Stimulated activated CD4-positive, alpha-beta T cell treated with anti-CD3 and anti-CD28 coated beads, TNF-alpha, amount 100 ng/mL, for 4 hours (primary cell): ENCODE data around the gene SLC22A13.
"Not testable (repeated sequence)": the region's sequence is repeated elsewhere in the genome, so short reads cannot be mapped to it uniquely, and the experiment has no call there.

Experiments
- DNase-seq, 3 experiments: peaks; one replicate each; pipeline ENCODE4 v3.0.0-alpha.2; 2020; ENCODE audit warnings: low read depth in 3 of 3

Gene SLC22A13, protein sequence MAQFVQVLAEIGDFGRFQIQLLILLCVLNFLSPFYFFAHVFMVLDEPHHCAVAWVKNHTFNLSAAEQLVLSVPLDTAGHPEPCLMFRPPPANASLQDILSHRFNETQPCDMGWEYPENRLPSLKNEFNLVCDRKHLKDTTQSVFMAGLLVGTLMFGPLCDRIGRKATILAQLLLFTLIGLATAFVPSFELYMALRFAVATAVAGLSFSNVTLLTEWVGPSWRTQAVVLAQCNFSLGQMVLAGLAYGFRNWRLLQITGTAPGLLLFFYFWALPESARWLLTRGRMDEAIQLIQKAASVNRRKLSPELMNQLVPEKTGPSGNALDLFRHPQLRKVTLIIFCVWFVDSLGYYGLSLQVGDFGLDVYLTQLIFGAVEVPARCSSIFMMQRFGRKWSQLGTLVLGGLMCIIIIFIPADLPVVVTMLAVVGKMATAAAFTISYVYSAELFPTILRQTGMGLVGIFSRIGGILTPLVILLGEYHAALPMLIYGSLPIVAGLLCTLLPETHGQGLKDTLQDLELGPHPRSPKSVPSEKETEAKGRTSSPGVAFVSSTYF

GRCh38 chr3:38265604-38266307 is at the start of gene SLC22A13:
TSS of gene SLC22A13 (plus strand) at chr3:38265812. CDS start at chr3:38265861, 49 bp downstream.
- no peak for DNase-seq

- DNase-seq, result no peak
Measured at GRCh38 chr3:38219609-38220197, 45.9 kb upstream of the SLC22A13 start.

- DNase-seq, result no peak
Measured at GRCh38 chr3:38221005-38221404, 44.6 kb upstream of the SLC22A13 start.

DNA sequence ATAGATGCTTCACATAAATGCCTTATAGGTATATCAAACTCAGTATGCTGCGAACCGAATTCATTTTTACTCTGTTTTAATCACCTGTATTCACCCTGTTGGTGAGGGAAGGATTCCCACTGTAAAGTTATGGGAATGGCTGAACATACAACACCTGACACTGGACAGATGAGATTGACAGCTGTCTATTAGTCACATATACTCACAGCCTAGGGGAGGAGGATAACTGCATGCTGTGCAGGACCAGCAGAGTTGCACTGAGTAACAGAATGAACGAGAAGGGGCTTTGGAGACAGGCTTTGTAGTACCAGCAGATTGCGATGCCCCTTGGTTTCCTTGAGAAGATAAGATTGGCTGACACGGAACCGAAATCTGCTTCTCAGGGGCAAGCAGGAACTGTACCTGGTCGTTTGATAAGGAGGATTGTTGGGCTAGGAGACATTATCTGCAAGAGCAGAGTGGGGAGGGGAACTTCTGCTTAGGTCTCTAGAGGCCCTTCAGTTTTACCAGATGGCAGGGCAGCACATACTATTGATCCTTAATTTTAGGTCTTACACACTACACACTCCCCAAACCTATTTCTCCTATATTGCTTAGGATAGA is 43.5 kb upstream of the SLC22A13 start:
- no peak for DNase-seq

DNA sequence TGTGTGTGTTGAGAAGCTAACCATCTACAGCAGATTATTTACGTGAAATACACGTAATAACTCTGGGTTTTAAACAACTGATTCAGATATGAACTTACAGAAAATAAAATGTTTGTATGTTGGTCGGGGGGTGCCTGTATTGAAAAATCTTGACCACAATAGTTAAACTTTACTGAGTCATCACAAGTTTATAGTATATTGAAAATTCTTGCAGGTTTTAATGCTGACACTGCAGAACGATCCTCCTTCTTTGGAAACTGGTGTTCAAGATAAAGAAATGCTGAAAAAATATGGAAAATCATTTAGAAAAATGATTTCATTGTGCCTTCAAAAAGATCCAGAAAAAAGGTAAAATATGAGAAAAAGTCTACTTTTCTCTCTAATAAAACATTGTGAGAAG is 41.3 kb upstream of the SLC22A13 start:
- DNase-seq, result no peak

DNA sequence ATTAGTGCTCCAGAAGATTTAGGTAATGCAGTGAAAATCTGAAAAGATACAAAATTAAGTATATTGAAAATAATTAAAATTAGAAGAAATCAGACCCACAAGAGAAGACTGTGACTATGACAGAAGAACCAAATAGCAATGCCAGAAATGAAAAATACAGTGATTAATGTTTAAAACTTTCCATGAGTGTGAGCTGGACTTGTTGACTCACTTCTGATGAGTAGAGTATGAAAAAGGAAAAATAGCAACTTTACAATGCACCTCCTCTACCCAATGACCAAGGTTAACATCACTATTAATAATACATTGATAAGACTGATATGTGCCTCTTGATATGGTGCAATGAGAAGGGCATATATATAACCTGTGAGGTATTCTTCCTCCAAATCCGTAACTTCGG is 39.3 kb upstream of the SLC22A13 start:
- DNase-seq, result no peak

- DNase-seq, result no peak
Measured at GRCh38 chr3:38227989-38228388, 37.6 kb upstream of the SLC22A13 start.

GRCh38 chr3:38229036-38229435 is 36.6 kb upstream of the SLC22A13 start:
- DNase-seq, result no peak

- no peak for DNase-seq
Measured at GRCh38 chr3:38232701-38233100, 32.9 kb upstream of the SLC22A13 start.

DNA sequence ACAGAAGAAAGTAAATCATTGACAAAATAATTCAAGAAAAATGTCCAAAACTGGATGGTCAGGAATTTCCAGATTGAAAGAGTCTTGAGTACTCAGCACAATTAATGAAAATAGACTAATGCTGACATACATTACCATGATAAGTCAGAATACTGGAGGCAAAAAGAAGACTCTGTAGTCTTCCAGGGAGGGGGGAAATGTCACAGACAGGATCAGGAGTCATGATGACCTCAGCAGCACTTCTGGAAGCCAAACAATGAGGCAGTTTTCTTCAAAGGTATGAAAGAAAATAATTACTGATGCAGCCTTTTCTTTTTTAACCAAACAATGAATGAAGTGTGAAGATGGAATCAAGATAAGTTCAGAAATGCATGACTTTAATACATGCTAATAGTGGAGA is 30.1 kb upstream of the SLC22A13 start:
- no peak for DNase-seq

- DNase-seq, result no peak
Measured at GRCh38 chr3:38238416-38239008, 27.1 kb upstream of the SLC22A13 start.

GRCh38 chr3:38242812-38243211 is 22.8 kb upstream of the SLC22A13 start:
- DNase-seq, result not testable (repeated sequence)

DNA sequence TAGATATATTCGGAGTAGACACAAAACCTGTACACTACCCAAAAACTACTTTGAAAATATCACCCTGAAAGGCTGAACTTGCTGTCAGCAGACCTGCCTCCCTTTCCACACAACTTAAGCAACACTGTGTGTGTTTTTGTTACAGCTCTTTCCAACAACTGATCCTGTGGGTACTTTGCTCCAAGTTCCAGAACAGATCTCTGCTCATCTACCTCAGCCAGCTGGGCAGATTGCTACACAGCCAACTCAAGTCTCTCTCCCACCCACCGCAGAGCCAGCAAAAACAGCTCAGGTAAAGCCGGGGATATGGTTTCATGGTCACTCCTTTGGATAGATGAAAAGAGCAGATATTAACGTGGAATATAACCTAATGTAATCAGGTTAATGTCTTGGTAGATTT is 19.7 kb upstream of the SLC22A13 start:
- no peak for DNase-seq

DNA sequence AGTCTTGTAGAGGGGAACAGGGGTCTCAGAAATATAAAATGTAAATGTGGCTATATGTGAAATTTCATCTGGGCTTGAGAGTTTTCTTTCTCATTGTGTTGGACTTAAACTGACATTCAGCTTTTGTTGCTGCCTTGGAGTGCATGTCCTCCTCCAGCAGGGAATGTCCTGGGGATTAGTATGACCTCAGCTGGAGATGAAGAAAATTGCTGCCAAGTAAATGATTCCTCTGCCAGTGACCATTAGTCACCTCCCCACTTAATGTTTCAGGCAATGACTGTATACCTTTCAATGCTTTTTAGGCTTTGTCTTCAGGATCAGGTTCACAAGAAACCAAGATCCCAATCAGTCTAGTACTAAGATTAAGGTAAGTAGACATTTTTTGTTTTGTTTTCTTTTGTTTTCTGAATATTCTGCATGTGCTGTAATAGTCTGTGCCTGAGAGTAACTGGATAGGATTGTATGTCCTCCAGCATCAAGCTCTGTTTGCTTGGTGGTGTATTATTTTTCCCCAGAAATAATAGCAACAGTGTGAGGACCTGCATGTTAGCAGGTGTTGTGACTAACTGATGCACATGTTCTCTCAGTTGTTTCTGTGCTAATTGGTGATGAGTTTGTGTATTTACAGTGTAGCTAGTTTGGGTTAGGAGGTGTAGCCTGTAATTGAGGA is 18.1 kb upstream of the SLC22A13 start:
- DNase-seq, result no peak

GRCh38 chr3:38250198-38250597 is 15.4 kb upstream of the SLC22A13 start:
- DNase-seq, result no peak

DNA sequence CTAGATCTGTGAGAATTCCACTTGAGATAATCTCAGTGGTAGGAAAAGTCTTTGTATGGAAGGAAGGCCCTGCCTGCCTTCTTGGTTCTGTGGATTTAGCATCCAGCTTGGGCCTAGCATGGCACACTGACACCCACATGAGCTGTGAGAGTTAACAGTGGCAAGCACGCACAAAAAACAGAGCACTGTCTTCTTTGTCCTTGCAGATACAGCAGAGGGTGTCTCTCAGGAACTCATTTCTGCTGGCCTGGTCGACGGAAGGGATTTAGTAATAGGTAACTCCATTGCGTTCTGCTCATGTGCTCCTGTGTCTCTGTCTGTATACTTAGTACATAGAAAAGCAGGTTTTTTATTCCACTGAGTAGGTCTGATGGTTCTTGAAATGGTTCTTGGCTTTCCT is 14.4 kb upstream of the SLC22A13 start:
- DNase-seq, result no peak

- DNase-seq, result no peak
Measured at GRCh38 chr3:38253704-38254103, 11.9 kb upstream of the SLC22A13 start.

DNA sequence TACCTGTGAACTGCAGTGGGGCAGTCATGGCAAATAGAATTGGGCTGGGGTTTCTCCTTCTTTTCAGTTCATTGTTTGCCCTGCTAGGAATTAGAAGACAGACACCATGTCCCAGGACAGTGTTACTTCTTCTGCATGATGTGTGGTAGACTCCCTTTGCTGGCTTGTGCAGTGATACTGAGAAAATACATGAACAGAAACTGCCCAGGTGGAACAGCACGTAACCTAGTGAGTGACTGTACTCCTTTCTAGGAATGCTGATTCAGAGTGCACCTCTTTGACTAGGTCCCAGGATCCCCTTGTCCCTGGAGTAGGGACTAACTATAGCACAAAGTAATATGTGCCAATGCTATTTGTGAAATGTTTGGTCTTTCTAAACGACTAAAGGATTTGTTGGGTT is 10.7 kb upstream of the SLC22A13 start:
- DNase-seq, result no peak

DNA sequence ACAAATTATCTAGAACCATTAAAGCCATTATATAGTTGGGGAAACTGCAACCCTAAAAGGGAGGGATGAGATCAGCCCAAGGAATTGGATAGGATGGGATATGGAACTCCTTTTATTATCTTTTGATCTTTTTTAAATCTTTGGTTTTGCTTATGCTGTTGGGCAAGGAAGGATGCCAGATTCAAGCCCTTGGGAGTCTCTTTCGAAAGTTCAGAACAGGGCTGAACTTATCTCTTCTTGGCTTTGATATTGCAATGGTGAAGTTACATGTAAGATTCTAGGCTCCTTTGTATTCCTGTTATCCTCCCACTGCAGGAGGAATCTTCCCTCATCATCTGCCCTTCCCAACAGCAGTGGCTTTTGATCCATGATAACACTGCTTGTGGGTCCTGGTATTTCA is 10.0 kb upstream of the SLC22A13 start:
- DNase-seq, result no peak

GRCh38 chr3:38257583-38257982 is 8.0 kb upstream of the SLC22A13 start:
- no peak for DNase-seq

DNA sequence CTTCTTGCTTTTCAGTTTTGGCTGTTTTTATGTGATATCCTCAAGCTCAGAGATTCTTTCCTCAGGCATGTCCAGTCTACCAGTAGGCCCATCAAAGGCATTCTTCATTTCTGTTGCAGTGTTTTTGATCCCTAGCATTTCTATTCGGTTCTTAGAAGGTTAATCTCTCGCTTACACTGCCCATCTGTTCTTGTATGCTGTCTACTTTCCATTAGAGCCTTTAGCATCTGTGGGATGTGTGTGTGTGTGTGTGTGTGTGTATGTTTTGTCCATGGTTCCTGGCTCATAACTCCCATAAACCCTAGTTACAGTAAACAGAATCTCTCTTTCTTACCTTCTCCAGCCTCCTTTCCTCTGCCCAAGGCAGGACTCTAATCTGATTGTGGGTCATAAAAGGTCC is 5.1 kb upstream of the SLC22A13 start:
- DNase-seq, result no peak
